Activated T-helper 2 cell treated with anti-CD3 and anti-CD28 coated beads, Interferon-gamma antibody, Interleukin-2, Interleukin-4, amounts not matched to agents 10 μg/mL and 5 μg/mL and 100 μg/mL, durations not matched to agents 14 hours and 24 hours and 36 hours (primary cell): Measurements from ENCODE around the gene ARF1. TPM values are rescaled to one million over a fixed set of nuclear protein-coding genes. Genes with fewer than 3 reads are reported as not detected.

Experiments used
- DNase-seq: peaks from one replicate; pipeline ENCODE4 v3.0.0; 2021; ENCODE audit warnings: low spot score
- H3K27ac Mint-ChIP-seq: one replicate; pipeline ENCODE4 v1.8.0; 2021; ENCODE audit warnings: mixed read lengths
- H3K27me3 Mint-ChIP-seq: one replicate; pipeline ENCODE4 v1.8.0; 2021; ENCODE audit warnings: low read depth, mixed read lengths
- H3K36me3 Mint-ChIP-seq: one replicate; pipeline ENCODE4 v1.8.0; 2021; ENCODE audit warnings: low read depth, mixed read lengths
- H3K4me1 Mint-ChIP-seq: one replicate; pipeline ENCODE4 v1.8.0; 2021; ENCODE audit warnings: low read depth, mixed read lengths
- H3K4me3 Mint-ChIP-seq: one replicate; pipeline ENCODE4 v1.8.0; 2021; ENCODE audit warnings: low read depth, mild to moderate bottlenecking, moderate library complexity, mixed read lengths
- H3K9me3 Mint-ChIP-seq: one replicate; pipeline ENCODE4 v1.8.0; 2021; ENCODE audit warnings: mixed read lengths
- intact Hi-C: fragments of 100-400 bp; cut with micrococcal nuclease; formaldehyde crosslinking; loops from one replicate; pipeline ENCODE4 v1.15.1; 2023
- total RNA-seq: library from RNA; stranded (reverse); gene quantifications from 2 replicates; pipeline ENCODE4 v1.2.3, GENCODE V29; 2022

Gene ARF1
- total RNA-seq, 1 donor from 2014 or later, result 410 TPM

GRCh38 chr1:228142155-228142691 is 59.7 kb downstream of the ARF1 start:
- Mint-ChIP-seq H3K4me1 (peaks cover 14% of the 10 kb centered on the region), H3K36me3 (peaks cover 29% of the 10 kb centered on the region), H3K27me3 (peaks cover 5% of the 10 kb centered on the region), H3K4me3 (peak overlapping the region; percentile 96), H3K27ac (peak overlapping the region; percentile 28), H3K9me3 (no peaks in the 10 kb centered on the region)
- no peak for DNase-seq
- intact Hi-C loops, result no loop called here

- no peaks in the 10 kb centered on the region for H3K27me3 Mint-ChIP-seq
- DNase-seq, result no peak
- H3K4me3 Mint-ChIP-seq, result peak overlapping the region; percentile 96
- peaks cover 14% of the 10 kb centered on the region for H3K4me1 Mint-ChIP-seq
- H3K9me3 Mint-ChIP-seq, result no peaks in the 10 kb centered on the region
- peak overlapping the region; percentile 28 for H3K27ac Mint-ChIP-seq
- intact Hi-C loops, result no loop called here
- H3K36me3 Mint-ChIP-seq, result peaks cover 29% of the 10 kb centered on the region
Measured at GRCh38 chr1:228142701-228143136, 60.2 kb downstream of the ARF1 start.

GRCh38 chr1:228143480-228144192 is 61.1 kb downstream of the ARF1 start:
- peaks cover 14% of the 10 kb centered on the region for H3K4me1 Mint-ChIP-seq

GRCh38 chr1:228144193-228144992 is 61.9 kb downstream of the ARF1 start:
- no peaks in the 10 kb centered on the region for H3K27me3 Mint-ChIP-seq
- H3K36me3 Mint-ChIP-seq, result peaks cover 29% of the 10 kb centered on the region
- H3K4me1 Mint-ChIP-seq, result peaks cover 14% of the 10 kb centered on the region
- intact Hi-C loops, result no loop called here
- no peaks in the 10 kb centered on the region for H3K9me3 Mint-ChIP-seq
- no peak for DNase-seq
- no peak overlapping the region for H3K27ac Mint-ChIP-seq
- no peak overlapping the region for H3K4me3 Mint-ChIP-seq

More at GRCh38 chr1:228143480-228144192, 61.1 kb downstream of the ARF1 start:
- Mint-ChIP-seq H3K36me3 (peaks cover 29% of the 10 kb centered on the region), H3K9me3 (no peaks in the 10 kb centered on the region), H3K27me3 (no peaks in the 10 kb centered on the region), H3K4me3 (peak overlapping the region; percentile 96), H3K27ac (peak overlapping the region; percentile 16)
- DNase-seq, result no peak
- intact Hi-C loops, result no loop called here

GRCh38 chr1:228144993-228145343 is 62.5 kb downstream of the ARF1 start:
- Mint-ChIP-seq H3K36me3 (peaks cover 29% of the 10 kb centered on the region), H3K27me3 (no peaks in the 10 kb centered on the region), H3K4me3 (no peak overlapping the region), H3K9me3 (no peaks in the 10 kb centered on the region), H3K4me1 (peaks cover 14% of the 10 kb centered on the region), H3K27ac (no peak overlapping the region)
- no peak for DNase-seq
- intact Hi-C loops, result no loop called here

GRCh38 chr1:228145463-228146416 is 63.2 kb downstream of the ARF1 start:
- H3K4me3 Mint-ChIP-seq, result no peak overlapping the region
- H3K4me1 Mint-ChIP-seq, result peaks cover 14% of the 10 kb centered on the region
- no peaks in the 10 kb centered on the region for H3K27me3 Mint-ChIP-seq
- no peak for DNase-seq
- no peaks in the 10 kb centered on the region for H3K9me3 Mint-ChIP-seq
- intact Hi-C loops, result no loop called here
- no peak overlapping the region for H3K27ac Mint-ChIP-seq
- H3K36me3 Mint-ChIP-seq, result peaks cover 29% of the 10 kb centered on the region

GRCh38 chr1:228146417-228147150 is 64.1 kb downstream of the ARF1 start:
- Mint-ChIP-seq H3K27me3 (no peaks in the 10 kb centered on the region), H3K9me3 (no peaks in the 10 kb centered on the region), H3K36me3 (peaks cover 26% of the 10 kb centered on the region), H3K4me1 (peaks cover 14% of the 10 kb centered on the region), H3K4me3 (no peak overlapping the region), H3K27ac (no peak overlapping the region)
- intact Hi-C loops, result no loop called here
- no peak for DNase-seq

GRCh38 chr1:228147151-228147693 is 64.7 kb downstream of the ARF1 start:
- peaks cover 21% of the 10 kb centered on the region for H3K36me3 Mint-ChIP-seq
- H3K4me1 Mint-ChIP-seq, result peaks cover 14% of the 10 kb centered on the region
- no peaks in the 10 kb centered on the region for H3K9me3 Mint-ChIP-seq
- intact Hi-C loops, result no loop called here
- no peaks in the 10 kb centered on the region for H3K27me3 Mint-ChIP-seq
- H3K4me3 Mint-ChIP-seq, result no peak overlapping the region
- H3K27ac Mint-ChIP-seq, result no peak overlapping the region
- no peak for DNase-seq

- Mint-ChIP-seq H3K27me3 (no peaks in the 10 kb centered on the region), H3K4me1 (peaks cover 11% of the 10 kb centered on the region), H3K27ac (no peak overlapping the region), H3K36me3 (peaks cover 18% of the 10 kb centered on the region), H3K9me3 (no peaks in the 10 kb centered on the region), H3K4me3 (no peak overlapping the region)
- intact Hi-C loops, result no loop called here
- no peak for DNase-seq
Measured at GRCh38 chr1:228147768-228148167, 65.3 kb downstream of the ARF1 start.

- Mint-ChIP-seq H3K36me3 (peaks cover 12% of the 10 kb centered on the region), H3K4me1 (peaks cover 8% of the 10 kb centered on the region), H3K27ac (no peak overlapping the region), H3K27me3 (no peaks in the 10 kb centered on the region), H3K9me3 (no peaks in the 10 kb centered on the region), H3K4me3 (no peak overlapping the region)
- no peak for DNase-seq
- intact Hi-C loops, result no loop called here
Measured at GRCh38 chr1:228148196-228148861, 65.8 kb downstream of the ARF1 start.
